Astrocyte of the hippocampus (primary cell): ENCODE data around the gene ZBTB7B.
A peak's percentile ranks its signal among the peaks of the same experiment; 100 is the strongest.
"Not testable (repeated sequence)": the region's sequence is repeated elsewhere in the genome, so short reads cannot be mapped to it uniquely, and the experiment has no call there.

Experiments
- DNase-seq: peaks from one replicate; pipeline ENCODE4 v3.0.0; 2011; ENCODE audit warnings: low read depth, low spot score

The ZBTB7B gene

GRCh38 chr1:154968731-154969130 lies 33.9 kb upstream of the ZBTB7B start:
- no peak for DNase-seq

- DNase-seq: no peak
Observed at GRCh38 chr1:154969246-154969645, 33.4 kb upstream of the ZBTB7B start.

- peak; percentile 22 for DNase-seq
Observed at GRCh38 chr1:154969860-154970452, 32.6 kb upstream of the ZBTB7B start.

DNA sequence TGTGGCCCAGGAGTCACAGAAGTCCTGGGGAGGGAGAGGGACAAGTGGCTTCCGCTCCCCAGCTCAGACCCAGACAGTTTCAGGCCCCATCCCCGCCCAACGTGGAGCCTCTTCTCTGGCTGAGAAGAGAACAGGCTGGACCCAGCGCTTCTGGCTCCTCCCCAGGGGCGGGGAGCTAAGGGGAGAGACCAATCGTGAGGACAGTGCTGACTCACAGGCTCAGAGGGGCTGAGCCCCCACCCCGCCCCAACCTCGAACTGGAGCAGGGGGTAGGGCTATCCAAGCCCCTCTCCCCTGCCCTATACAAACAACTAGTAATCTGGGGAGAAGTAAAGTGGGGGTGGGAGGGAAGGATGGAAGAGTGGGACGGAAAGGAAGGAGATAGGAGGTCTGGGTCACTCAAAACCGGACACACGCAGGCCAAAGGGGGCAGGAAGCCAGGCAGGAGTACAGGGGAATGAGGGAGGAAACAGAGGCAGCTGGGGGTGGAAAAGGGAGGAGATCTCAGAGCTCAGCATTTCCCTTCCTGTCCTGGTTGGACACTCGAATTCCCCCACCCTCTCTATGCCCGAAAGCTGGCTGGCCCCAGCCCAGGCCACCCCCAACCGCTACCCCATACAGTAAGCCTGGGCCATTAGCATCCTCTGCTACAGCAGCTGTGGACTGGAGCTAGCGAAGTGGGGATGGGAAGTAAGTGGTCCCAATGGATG lies 31.8 kb upstream of the ZBTB7B start, which contains the start of gene SHC1:
Gene SHC1, minus strand, starts transcription at position 117 of the 710 bp plus-strand sequence. CDS start 221 bp downstream, outside the sequence.
- DNase-seq: peak; percentile 96

DNA sequence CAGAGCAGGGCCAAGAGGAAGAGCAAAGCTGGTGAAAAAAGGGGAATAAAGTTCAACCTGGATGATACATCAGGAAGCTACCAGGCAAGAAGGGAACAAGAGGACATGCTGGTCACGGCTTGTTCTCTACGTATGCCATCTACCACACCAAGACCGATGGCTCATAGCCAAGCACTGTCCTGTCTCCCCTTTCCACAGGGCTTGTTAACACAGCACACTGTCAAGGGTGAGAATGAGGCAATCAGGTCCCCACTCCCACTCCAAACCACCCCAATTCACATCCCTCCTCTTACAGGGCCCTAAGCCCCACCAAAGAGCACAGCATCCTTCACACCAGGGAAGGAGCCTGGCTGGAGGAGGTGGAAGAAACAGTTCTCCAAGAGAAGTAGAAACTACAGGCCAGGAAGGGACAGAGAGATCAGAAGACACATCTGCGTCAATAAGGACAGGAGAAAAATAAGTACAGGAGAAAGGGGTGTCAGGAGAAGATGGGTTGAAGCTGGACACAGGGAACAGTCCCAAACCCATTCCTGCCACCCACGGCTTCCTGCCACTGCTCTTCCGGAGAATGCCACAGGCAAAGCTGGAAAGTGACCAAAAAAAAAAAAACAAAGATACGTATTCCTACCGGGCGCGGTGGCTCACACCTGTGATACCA lies 31.1 kb upstream of the ZBTB7B start:
- no peak for DNase-seq

DNA sequence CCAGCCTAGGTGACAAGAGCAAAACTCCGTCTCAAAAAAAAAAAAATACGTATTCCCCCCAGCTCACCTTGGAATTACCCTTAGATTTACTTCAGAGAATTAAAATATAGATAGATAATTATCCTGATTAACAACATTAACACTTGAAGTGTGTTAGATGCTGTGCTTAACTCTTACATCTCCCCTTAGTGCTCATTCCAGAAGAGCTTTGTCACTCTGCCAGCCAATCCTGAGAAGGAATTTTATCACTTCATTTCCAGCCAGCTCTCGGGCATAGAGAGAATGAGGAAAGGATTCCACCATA lies 30.4 kb upstream of the ZBTB7B start:
- DNase-seq: no peak

DNA sequence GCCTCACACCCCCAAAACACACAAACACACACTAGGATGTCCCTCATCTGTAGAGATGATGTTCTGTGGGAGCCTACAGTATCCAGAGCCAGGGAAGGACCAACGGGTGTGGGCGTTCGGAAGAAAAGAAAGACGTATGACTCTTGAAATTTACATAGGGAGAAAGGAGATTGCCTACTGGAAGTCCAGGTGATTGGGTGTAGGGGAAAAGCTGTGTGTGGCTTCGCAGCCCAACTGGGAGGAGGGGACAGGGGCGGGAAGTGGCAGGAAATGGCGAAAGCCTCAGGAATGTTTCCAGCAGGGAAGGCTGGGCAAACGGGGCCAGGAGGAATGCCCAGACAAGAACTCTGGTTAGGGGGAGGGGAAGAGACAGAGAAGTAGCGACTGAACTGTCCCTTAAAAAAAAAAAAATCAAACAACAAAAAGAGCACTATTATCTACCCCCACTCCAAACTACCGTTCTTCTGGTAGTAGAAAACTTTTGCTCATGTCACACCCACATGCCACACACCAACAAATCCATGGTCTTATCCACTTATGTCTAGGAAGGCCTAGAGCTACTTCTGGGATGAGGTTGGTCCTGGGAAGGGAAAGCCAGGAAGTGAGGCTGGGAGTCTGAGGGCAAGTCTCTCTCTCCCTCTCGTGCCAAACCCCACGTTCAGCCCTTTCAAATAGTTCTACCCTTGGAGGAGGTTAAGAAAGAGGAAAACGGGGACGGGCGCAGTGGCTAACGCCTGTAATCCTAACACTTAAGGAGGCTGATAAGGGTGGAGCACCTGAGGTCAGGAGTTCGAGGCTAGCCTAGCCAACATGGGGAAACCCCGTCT lies 29.9 kb upstream of the ZBTB7B start:
- DNase-seq: peak; percentile 97

DNA sequence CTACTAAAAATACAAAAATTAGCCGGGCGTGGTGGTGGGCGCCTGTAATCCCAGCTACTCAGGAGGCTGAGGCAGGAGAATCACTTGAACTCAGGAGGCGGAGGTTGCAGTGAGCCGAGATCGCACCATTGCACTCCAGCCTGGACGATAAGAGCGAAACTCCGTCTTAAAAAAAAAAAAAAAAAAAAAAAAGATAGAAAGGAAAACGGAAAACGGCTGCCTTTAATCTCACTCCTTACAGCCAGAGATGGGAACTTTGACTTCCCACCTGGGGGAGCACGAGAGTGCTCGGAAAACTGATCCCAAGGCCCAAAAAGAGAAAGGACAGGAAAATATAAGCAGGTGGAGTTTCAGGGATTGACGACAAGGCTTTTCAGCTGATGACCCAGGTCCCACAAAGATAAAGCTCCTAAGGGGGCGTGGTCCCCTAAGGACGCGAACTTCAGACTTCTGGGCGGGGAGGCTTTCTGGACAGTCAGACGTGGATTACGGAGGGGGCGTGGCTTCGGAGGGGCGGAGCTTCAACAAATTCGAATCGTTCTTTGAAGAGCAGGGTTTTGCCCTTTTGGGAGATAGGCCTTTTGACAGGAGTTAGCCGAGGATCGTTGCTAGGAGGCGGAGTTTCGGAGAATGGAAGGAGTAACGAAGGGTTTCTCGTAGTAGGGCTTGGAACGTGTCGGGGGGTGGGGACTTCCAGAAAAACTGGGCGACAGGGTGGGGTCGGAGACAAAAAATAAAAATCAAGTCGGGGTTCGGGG lies 29.1 kb upstream of the ZBTB7B start:
- peak; percentile 97 for DNase-seq

DNA sequence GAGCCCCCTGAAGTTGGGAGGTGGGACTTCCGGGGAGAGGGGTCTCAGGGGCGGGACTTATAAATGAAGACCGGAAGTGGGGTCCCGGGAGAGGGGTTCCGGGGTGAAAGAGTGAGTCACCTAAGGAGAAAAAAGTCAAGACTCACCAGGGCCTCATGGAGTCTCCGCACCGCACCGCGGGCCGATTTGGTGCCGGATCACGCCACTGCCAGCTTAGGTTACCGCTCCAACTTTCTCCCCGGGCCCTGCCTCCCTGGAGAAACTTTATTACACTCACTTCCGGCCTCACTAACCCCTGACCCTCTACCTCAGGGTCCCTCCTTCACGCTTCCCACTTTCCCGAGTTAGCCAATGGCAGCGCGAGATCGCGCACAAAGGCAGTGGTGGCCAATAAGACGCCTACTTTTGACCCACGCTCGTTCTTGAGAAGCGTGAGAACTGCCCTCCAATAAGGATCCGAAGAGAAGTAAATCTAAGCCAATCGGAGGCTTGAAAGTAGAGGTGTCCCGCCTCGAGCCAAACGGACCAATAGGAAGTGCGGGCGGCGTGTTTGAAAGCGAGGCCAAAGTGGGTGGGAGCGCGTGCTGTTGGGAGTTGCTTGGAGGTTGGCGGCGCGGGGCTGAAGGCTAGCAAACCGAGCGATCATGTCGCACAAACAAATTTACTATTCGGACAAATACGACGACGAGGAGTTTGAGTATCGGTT lies 28.3 kb upstream of the ZBTB7B start, which contains the start of gene CKS1B:
Gene CKS1B, plus strand, starts transcription at position 580 of the 706 bp plus-strand sequence. Its CDS starts 65 bp downstream, at position 645.
- peak; percentile 100 for DNase-seq

- peak; percentile 98 for DNase-seq
Observed at GRCh38 chr1:154974808-154975408, 27.7 kb upstream of the ZBTB7B start.

DNA sequence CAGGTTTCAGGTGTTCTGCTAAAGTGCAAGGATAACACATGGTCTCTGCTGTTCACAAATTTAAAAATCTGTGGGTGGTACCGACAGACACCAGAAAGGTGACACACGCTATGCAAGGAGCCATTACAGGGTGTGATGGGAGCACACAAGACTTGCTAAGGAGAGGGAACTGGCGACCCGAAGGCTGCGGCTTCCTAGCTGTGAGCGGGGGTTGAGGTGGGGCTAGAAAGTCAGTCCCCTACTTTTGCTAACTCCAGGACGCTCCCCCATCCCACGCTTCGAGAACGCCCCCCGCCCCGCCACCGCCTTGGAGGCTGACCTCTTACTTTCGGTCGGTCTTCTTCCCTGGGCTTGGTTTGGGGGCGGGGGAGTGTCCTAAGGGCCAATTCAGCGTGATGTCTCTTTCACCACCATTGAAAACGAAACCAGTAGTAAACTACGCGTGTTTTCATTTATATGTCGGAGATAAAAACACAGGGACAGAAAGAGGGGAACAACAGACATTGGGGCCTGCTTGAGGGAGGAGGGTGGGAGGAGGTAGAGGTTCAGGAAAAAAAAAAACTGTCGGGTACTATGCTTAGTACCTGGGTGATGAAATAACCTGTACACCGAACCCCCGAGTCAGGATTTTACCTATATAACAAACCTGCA lies 27.1 kb upstream of the ZBTB7B start:
- DNase-seq: peak; percentile 67

DNA sequence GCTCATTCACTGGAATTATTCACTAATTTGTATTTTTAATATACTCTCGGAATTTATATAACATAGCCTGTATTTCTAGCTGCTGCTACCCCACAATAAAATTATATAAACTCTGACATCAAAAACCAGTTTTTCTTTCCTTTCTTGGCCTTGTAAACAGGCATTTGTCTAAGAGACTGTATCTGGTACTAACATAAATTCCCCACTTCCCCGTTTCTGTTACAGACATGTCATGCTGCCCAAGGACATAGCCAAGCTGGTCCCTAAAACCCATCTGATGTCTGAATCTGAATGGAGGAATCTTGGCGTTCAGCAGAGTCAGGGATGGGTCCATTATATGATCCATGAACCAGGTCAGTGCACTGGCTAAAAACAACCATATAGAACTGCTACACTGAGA lies 24.8 kb upstream of the ZBTB7B start:
- not testable (repeated sequence) for DNase-seq

DNA sequence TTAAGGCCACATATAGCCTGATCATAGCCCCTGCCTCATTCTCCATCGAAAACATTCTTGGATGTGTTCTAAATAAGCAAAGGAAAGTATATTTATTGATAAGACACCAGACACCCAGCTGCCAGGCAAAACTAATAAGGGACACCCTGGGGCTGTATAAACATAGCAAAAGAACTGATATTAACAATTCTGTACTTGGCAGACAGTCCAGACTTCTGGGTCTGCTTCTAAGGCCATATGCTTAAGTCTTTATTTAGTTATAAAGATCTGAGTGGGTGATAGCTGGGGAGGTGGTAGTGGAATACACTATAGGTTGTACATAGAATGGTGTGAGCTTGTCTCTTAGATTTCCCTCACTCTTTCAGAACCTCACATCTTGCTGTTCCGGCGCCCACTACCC lies 24.2 kb upstream of the ZBTB7B start:
- DNase-seq: no peak

DNA sequence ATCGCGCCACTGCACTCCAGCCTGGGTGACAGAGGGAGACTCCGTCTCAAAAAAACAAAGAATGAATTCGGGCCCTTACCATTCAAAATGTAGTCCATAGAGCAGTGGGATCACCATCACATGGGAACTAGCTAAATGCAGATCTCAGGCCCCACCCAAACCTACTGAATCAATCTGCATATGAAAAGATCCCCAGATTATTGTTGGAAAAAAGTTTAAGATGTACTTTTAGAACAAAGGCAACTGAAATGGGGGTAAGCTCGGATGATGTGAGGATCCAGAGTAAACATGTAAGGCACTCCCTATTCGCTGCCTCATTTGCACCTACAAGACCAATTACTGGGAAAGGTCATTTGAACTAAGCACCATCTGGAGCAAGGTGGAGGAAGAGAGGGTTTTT lies 20.3 kb upstream of the ZBTB7B start:
- DNase-seq: no peak

DNA sequence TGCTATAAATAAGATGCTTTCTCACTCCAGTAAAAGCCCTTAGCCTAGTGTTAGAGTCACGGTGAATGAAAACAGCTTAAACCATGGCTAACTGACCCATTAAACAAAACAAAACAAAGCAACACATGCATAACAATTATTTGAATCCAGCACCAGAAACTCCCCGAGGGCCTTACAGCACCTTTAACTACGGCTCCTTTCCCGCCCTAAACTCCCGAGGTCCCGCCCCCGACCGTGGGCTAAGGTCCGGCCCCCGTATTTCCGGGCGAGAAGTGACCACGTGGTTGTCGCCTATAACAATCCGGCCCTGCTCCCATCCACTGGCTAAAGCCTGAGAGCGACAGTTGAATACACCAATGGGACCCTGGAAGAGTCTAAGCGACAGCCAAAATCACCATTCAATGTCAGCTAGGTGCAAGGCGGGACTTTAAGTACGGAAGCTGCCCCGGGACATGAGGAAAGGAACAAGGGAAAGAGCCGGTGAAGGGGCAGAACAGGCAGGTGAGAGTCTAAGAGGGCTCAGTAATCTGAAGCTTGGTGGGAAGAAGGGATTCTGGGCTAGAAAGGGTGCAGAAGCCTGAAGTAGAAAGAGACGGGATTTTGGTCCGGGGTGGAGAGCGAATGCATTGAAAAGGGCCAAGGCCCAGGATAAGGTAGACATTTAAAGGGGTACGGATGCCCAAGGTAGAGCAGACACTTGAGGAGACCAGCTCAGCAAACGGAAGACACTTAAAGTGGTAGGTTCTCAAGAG lies 19.5 kb upstream of the ZBTB7B start, which contains the start of gene FLAD1:
Gene FLAD1, plus strand, starts transcription at position 448 of the 752 bp plus-strand sequence. CDS start 351 bp downstream, outside the sequence.
- peak; percentile 99 for DNase-seq

DNA sequence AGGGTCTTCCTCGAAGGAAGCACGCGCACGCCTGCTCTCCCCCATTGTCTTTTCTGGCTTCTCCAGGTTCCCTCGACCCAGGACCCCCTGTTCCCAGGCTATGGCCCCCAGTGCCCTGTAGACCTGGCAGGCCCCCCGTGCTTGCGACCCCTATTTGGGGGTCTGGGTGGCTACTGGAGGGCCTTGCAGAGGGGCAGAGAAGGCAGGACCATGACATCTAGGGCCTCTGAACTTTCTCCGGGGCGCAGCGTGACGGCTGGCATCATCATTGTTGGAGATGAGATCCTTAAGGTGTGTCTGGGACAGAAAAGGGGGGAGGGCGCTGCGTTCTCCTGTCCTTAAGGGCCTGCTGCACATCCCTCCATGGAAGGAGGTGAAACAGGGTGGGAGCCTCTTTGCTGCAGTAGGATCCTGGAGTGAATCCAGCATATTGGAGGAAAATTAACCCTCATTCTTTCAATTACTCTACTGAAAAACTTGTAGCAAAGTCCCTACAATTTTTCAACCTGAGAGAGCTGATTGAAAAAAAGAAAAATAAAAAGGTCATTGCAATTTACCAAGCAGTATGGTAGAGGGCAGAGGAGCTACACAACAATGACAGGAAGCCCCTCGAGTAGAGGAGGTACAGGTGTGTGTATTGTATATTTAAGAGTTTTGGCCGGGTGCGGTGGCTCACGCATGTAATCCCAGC lies 18.7 kb upstream of the ZBTB7B start:
- DNase-seq: no peak

GRCh38 chr1:154986736-154987135 lies 15.9 kb upstream of the ZBTB7B start:
- not testable (repeated sequence) for DNase-seq

- no peak for DNase-seq
Observed at GRCh38 chr1:154987326-154987725, 15.3 kb upstream of the ZBTB7B start.
